Measurements from ENCODE around the gene PRSS23.
A peak's percentile ranks its signal among the peaks of the same experiment; 100 is the strongest.
"Not testable (repeated sequence)": the region's sequence is repeated elsewhere in the genome, so short reads cannot be mapped to it uniquely, and the experiment has no call there.

Gene PRSS23

DNA sequence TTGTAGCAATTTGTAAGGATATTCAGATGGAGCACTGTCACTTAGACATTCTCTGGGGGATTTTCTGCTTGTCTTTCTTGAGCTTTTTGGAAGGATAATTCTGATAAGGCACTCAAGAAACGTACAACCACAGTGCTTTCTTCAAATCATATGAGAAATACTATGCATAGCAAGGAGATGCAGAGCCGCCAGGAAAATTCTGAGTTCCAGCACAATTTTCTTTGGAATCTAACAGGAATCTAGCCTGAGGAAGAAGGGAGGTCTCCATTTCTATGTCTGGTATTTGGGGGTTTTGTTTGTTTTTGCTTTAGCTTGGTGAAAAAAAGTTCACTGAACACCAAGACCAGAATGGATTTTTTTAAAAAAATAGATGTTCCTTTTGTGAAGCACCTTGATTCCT lies 9.9 kb downstream of the PRSS23 start:
- Histone ChIP-seq H3K27me3 (ENCODE audit: control insufficient read depth in 5 of 5, insufficient read depth in 4 of 5, low read length in 5 of 5) (no peaks in the 10 kb centered on the region), H3K27ac (ENCODE audit: low read depth, low read length) (no peak overlapping the region)

DNA sequence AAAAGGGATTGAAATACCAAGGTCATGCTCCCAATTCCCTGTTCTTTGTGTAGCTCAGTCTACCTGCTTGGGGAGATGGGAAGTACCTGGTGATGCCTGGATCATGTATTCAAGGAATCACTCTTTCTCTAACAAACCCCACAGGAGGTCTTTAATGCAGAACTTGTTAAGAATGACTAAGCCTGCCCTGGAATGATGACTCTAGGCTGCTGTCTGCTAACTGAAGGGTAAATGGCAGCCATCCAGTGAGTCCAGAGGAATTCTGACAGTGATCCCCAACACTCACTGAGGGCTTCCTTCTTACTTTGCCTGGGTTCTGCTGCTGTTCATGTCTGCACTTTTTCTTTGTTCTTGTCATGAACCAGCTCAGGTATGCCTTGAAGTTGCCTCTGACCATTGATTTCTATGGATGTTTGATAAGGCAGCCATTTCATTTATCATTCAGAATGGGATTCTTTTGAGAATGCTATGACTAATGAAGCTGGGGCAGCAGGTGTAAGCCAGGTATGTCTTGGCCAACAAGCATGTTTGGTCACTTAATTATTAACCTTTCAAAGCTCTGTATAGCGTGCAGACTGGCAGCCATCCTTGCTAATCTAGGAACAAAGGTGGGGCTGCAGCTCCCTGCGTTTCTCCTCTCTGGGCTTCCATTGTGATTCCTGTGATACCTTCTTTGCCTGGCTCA lies 11.4 kb downstream of the PRSS23 start:
- H3K27me3 ChIP-seq (ENCODE audit: control insufficient read depth in 5 of 5, insufficient read depth in 4 of 5, low read length in 5 of 5): no peaks in the 10 kb centered on the region
- no peak overlapping the region for H3K4me3 ChIP-seq (ENCODE audit: low read depth in 1 of 5, low read length in 5 of 5)
- H3K9ac ChIP-seq (ENCODE audit: low read length in 5 of 5): no peak overlapping the region
- H3K36me3 ChIP-seq (ENCODE audit: control insufficient read depth in 5 of 5, insufficient read depth in 5 of 5, low read length in 5 of 5): no peaks in the 10 kb centered on the region
- no peaks in the 10 kb centered on the region for H3K9me3 ChIP-seq (ENCODE audit: control insufficient read depth in 5 of 5, low read length in 5 of 5)
- no peak overlapping the region for H3K27ac ChIP-seq (ENCODE audit: low read depth, low read length)
- peaks cover 0 to 14% (median 0%) of the 10 kb centered on the region in 5 donors for H3K4me1 ChIP-seq (ENCODE audit: control insufficient read depth in 5 of 5, insufficient read depth in 5 of 5, low read length in 5 of 5)

More for the DNA sequence above, 9.9 kb downstream of the PRSS23 start:
- no peak overlapping the region for H3K9ac ChIP-seq (ENCODE audit: low read length in 5 of 5)
- no peak overlapping the region for H3K4me3 ChIP-seq (ENCODE audit: low read depth in 1 of 5, low read length in 5 of 5)
- H3K4me1 ChIP-seq (ENCODE audit: control insufficient read depth in 5 of 5, insufficient read depth in 5 of 5, low read length in 5 of 5): peaks cover 2 to 16% (median 5%) of the 10 kb centered on the region in 5 donors
- no peaks in the 10 kb centered on the region for H3K36me3 ChIP-seq (ENCODE audit: control insufficient read depth in 5 of 5, insufficient read depth in 5 of 5, low read length in 5 of 5)
- no peaks in the 10 kb centered on the region for H3K9me3 ChIP-seq (ENCODE audit: control insufficient read depth in 5 of 5, low read length in 5 of 5)

- no peaks in the 10 kb centered on the region for H3K36me3 ChIP-seq (ENCODE audit: control insufficient read depth in 5 of 5, insufficient read depth in 5 of 5, low read length in 5 of 5)
- no peak overlapping the region for H3K27ac ChIP-seq (ENCODE audit: low read depth, low read length)
- H3K4me3 ChIP-seq (ENCODE audit: low read depth in 1 of 5, low read length in 5 of 5): no peak overlapping the region
- no peaks in the 10 kb centered on the region for H3K27me3 ChIP-seq (ENCODE audit: control insufficient read depth in 5 of 5, insufficient read depth in 4 of 5, low read length in 5 of 5)
- H3K9me3 ChIP-seq (ENCODE audit: control insufficient read depth in 5 of 5, low read length in 5 of 5): no peaks in the 10 kb centered on the region
- H3K9ac ChIP-seq (ENCODE audit: low read length in 5 of 5): no peak overlapping the region
- peaks cover 0 to 14% (median 0%) of the 10 kb centered on the region in 5 donors for H3K4me1 ChIP-seq (ENCODE audit: control insufficient read depth in 5 of 5, insufficient read depth in 5 of 5, low read length in 5 of 5)
Measured at GRCh38 chr11:86812322-86812670, 12.0 kb downstream of the PRSS23 start.

- Histone ChIP-seq H3K4me3 (ENCODE audit: low read depth in 1 of 5, low read length in 5 of 5) (no peak overlapping the region), H3K27me3 (ENCODE audit: control insufficient read depth in 5 of 5, insufficient read depth in 4 of 5, low read length in 5 of 5) (no peaks in the 10 kb centered on the region), H3K9ac (ENCODE audit: low read length in 5 of 5) (no peak overlapping the region), H3K36me3 (ENCODE audit: control insufficient read depth in 5 of 5, insufficient read depth in 5 of 5, low read length in 5 of 5) (no peaks in the 10 kb centered on the region), H3K9me3 (ENCODE audit: control insufficient read depth in 5 of 5, low read length in 5 of 5) (no peaks in the 10 kb centered on the region), H3K27ac (ENCODE audit: low read depth, low read length) (no peak overlapping the region), H3K4me1 (ENCODE audit: control insufficient read depth in 5 of 5, insufficient read depth in 5 of 5, low read length in 5 of 5) (peaks cover 0 to 14% (median 2%) of the 10 kb centered on the region in 5 donors)
Measured at GRCh38 chr11:86812981-86813380, 12.6 kb downstream of the PRSS23 start.

DNA sequence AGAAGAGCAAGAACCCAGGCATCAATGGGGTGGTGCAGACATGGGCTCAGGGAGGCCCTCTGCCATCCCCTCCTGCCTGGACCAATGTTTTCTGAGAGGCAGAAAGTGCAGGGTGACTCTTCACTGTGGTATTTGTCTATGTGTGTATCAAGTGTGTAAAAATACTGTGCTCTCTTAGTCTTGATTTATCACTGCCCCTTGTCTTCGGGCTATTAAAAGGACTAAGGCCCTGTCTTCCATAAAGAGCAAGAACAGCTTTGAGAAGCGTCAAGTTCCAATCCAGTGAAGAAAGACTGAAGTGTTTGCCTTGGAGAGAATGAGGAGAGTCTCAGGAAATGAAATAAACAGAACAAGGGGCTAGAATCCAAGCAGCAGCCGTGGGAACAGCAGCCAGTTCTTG lies 14.4 kb downstream of the PRSS23 start:
- Histone ChIP-seq H3K36me3 (ENCODE audit: control insufficient read depth in 5 of 5, insufficient read depth in 5 of 5, low read length in 5 of 5) (no peaks in the 10 kb centered on the region), H3K4me1 (ENCODE audit: control insufficient read depth in 5 of 5, insufficient read depth in 5 of 5, low read length in 5 of 5) (peaks cover 3 to 17% (median 4%) of the 10 kb centered on the region in 5 donors), H3K27ac (ENCODE audit: low read depth, low read length) (no peak overlapping the region)

DNA sequence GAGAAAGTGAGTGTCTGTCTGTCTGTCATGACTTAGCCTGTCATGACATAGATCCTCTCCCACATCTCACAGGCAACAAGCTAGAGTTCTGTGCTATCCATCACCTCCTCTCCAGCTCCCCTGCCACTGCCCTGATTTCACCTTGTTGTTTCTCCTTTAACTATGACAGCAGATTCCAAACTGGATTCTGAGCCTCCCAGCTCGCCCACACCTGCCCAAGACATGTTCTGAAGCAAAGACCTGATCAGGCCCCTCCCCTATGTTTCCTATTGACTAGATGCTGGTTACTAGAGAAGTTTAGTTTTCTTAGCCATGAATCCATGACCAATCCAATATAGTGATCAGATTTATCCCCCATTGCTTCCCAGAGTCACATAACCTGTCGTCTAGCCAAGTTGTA lies 15.4 kb downstream of the PRSS23 start:
- H3K4me1 ChIP-seq (ENCODE audit: control insufficient read depth in 5 of 5, insufficient read depth in 5 of 5, low read length in 5 of 5): peaks cover 3 to 17% (median 4%) of the 10 kb centered on the region in 5 donors
- no peaks in the 10 kb centered on the region for H3K36me3 ChIP-seq (ENCODE audit: control insufficient read depth in 5 of 5, insufficient read depth in 5 of 5, low read length in 5 of 5)
- no peaks in the 10 kb centered on the region for H3K27me3 ChIP-seq (ENCODE audit: control insufficient read depth in 5 of 5, insufficient read depth in 4 of 5, low read length in 5 of 5)
- H3K9me3 ChIP-seq (ENCODE audit: control insufficient read depth in 5 of 5, low read length in 5 of 5): no peaks in the 10 kb centered on the region
- H3K4me3 ChIP-seq (ENCODE audit: low read depth in 1 of 5, low read length in 5 of 5): no peak overlapping the region
- no peak overlapping the region for H3K27ac ChIP-seq (ENCODE audit: low read depth, low read length)
- H3K9ac ChIP-seq (ENCODE audit: low read length in 5 of 5): no peak overlapping the region

More for the DNA sequence above, 14.4 kb downstream of the PRSS23 start:
- H3K27me3 ChIP-seq (ENCODE audit: control insufficient read depth in 5 of 5, insufficient read depth in 4 of 5, low read length in 5 of 5): no peaks in the 10 kb centered on the region
- no peak overlapping the region for H3K4me3 ChIP-seq (ENCODE audit: low read depth in 1 of 5, low read length in 5 of 5)
- H3K9me3 ChIP-seq (ENCODE audit: control insufficient read depth in 5 of 5, low read length in 5 of 5): no peaks in the 10 kb centered on the region
- H3K9ac ChIP-seq (ENCODE audit: low read length in 5 of 5): no peak overlapping the region

- H3K4me3 ChIP-seq (ENCODE audit: low read depth in 1 of 5, low read length in 5 of 5): no peak overlapping the region
Measured at GRCh38 chr11:86816251-86816726, 15.9 kb downstream of the PRSS23 start.

GRCh38 chr11:86818462-86819192 lies 18.3 kb downstream of the PRSS23 start:
- H3K27ac ChIP-seq (ENCODE audit: low read depth, low read length): no peak overlapping the region
- peak overlapping the region in 1 of 5 donors; percentile 24 for H3K9ac ChIP-seq (ENCODE audit: low read length in 5 of 5)
- H3K4me3 ChIP-seq (ENCODE audit: low read depth in 1 of 5, low read length in 5 of 5): no peak overlapping the region
- no peaks in the 10 kb centered on the region for H3K27me3 ChIP-seq (ENCODE audit: control insufficient read depth in 5 of 5, insufficient read depth in 4 of 5, low read length in 5 of 5)
- peaks cover 3 to 17% (median 4%) of the 10 kb centered on the region in 5 donors for H3K4me1 ChIP-seq (ENCODE audit: control insufficient read depth in 5 of 5, insufficient read depth in 5 of 5, low read length in 5 of 5)
- H3K9me3 ChIP-seq (ENCODE audit: control insufficient read depth in 5 of 5, low read length in 5 of 5): peaks cover 0 to 5% (median 0%) of the 10 kb centered on the region in 5 donors
- no peaks in the 10 kb centered on the region for H3K36me3 ChIP-seq (ENCODE audit: control insufficient read depth in 5 of 5, insufficient read depth in 5 of 5, low read length in 5 of 5)

More at GRCh38 chr11:86816251-86816726, 15.9 kb downstream of the PRSS23 start:
- no peak overlapping the region for H3K27ac ChIP-seq (ENCODE audit: low read depth, low read length)
- H3K9me3 ChIP-seq (ENCODE audit: control insufficient read depth in 5 of 5, low read length in 5 of 5): no peaks in the 10 kb centered on the region
- no peak overlapping the region for H3K9ac ChIP-seq (ENCODE audit: low read length in 5 of 5)
- no peaks in the 10 kb centered on the region for H3K27me3 ChIP-seq (ENCODE audit: control insufficient read depth in 5 of 5, insufficient read depth in 4 of 5, low read length in 5 of 5)
- peaks cover 3 to 17% (median 4%) of the 10 kb centered on the region in 5 donors for H3K4me1 ChIP-seq (ENCODE audit: control insufficient read depth in 5 of 5, insufficient read depth in 5 of 5, low read length in 5 of 5)
- H3K36me3 ChIP-seq (ENCODE audit: control insufficient read depth in 5 of 5, insufficient read depth in 5 of 5, low read length in 5 of 5): no peaks in the 10 kb centered on the region

DNA sequence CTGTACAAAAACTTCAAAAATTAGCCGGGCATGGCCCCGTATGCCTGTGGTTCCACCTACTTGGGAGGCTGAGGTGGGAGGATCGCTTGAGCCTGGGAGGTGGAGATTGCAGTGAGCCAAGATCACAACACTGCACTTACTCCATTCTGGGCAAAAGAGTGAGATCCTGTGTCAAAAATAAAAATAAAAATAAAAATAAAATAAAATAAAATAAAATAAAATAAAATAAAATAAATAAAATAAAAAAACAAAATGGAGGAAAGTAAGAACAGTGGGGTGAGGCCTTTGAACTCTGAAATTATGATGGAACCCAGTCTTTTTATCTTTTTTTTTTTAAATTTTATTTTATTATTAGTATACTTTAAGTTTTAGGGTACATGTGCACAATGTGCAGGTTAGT lies 23.8 kb downstream of the PRSS23 start:
- not testable (repeated sequence) for H3K4me3 ChIP-seq (ENCODE audit: low read depth in 1 of 5, low read length in 5 of 5); H3K27ac ChIP-seq (ENCODE audit: low read depth, low read length); H3K36me3 ChIP-seq (ENCODE audit: control insufficient read depth in 5 of 5, insufficient read depth in 5 of 5, low read length in 5 of 5); H3K9me3 ChIP-seq (ENCODE audit: control insufficient read depth in 5 of 5, low read length in 5 of 5); H3K27me3 ChIP-seq (ENCODE audit: control insufficient read depth in 5 of 5, insufficient read depth in 4 of 5, low read length in 5 of 5); H3K9ac ChIP-seq (ENCODE audit: low read length in 5 of 5); H3K4me1 ChIP-seq (ENCODE audit: control insufficient read depth in 5 of 5, insufficient read depth in 5 of 5, low read length in 5 of 5)

GRCh38 chr11:86834376-86834775 lies 34.0 kb downstream of the PRSS23 start:
- not testable (repeated sequence) for H3K4me3 ChIP-seq (ENCODE audit: low read depth in 1 of 5, low read length in 5 of 5); H3K36me3 ChIP-seq (ENCODE audit: control insufficient read depth in 5 of 5, insufficient read depth in 5 of 5, low read length in 5 of 5); H3K27ac ChIP-seq (ENCODE audit: low read depth, low read length); H3K4me1 ChIP-seq (ENCODE audit: control insufficient read depth in 5 of 5, insufficient read depth in 5 of 5, low read length in 5 of 5); H3K9ac ChIP-seq (ENCODE audit: low read length in 5 of 5); H3K27me3 ChIP-seq (ENCODE audit: control insufficient read depth in 5 of 5, insufficient read depth in 4 of 5, low read length in 5 of 5); H3K9me3 ChIP-seq (ENCODE audit: control insufficient read depth in 5 of 5, low read length in 5 of 5)

Data from subcutaneous abdominal adipose tissue (tissue), 5 donors.